Daoy (cell line): ENCODE measurements around the gene TDRD7. TPM values are rescaled to one million over a fixed set of nuclear protein-coding genes. Genes with fewer than 3 reads are reported as not detected.

Experiments used
- DNase-seq: peaks from one replicate; pipeline ENCODE4 v3.0.0-alpha.2; 2015; ENCODE audit warnings: low read depth
- total RNA-seq: library from RNA; depleted of rRNA; stranded (reverse); fragments of >200 nt; shearing (Covaris generic); gene quantifications from 2 replicates; pipeline ENCODE4 v1.2.3, GENCODE V29; 2014

Gene TDRD7
- total RNA-seq, 1 experiment from 2014 or later = 9.9 TPM

GRCh38 chr9:97386733-97387503, 25.0 kb upstream of the TDRD7 start:
- DNase-seq = peak; percentile 79

DNA sequence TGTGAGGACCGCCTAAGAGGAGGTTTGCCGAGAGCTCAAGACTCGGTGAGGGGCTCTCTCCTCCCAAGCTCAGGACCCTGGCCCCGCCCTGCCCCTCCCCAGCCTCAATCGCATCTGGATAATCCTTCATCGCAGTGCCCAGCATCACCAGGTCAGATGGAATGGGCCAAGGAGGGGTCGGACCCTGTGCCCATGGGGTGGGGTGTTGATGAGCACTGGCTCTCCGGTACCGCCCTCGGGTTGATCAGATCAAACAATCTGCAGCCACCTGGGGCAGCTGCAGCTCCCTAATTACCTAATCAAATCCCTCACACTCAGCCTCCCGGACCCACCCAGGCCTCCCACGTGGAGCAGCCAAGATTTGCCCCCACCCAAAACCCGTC, 24.4 kb upstream of the TDRD7 start:
- DNase-seq = no peak

GRCh38 chr9:97387936-97388684, 23.8 kb upstream of the TDRD7 start:
- DNase-seq = no peak

GRCh38 chr9:97388721-97389238, 23.1 kb upstream of the TDRD7 start:
- DNase-seq = peak; percentile 48

DNA sequence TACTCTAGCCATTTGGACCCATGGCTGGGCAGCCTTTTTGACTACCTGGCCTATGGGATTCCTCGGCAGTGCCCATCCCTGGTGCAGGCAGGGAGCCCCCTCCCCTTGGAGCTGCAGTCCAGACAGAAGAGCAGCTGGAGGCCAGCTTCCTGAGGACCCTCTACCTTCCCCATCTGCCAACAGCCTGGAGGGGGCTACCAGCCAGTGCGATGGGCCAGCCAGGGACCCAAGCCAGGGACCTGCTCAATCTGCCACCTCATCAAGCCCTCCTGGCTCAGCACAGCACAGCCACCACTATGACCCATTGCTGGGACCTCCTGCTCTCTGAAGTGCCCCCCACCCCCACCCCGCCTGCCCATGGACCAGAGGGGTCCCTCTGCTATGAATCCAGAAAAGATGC, 22.6 kb upstream of the TDRD7 start:
- DNase-seq = no peak

GRCh38 chr9:97390791-97391406, 21.0 kb upstream of the TDRD7 start:
- DNase-seq = no peak

- no peak for DNase-seq
These were observed 17.0 kb upstream of the TDRD7 start for GRCh38 chr9:97394881-97395280.

GRCh38 chr9:97395745-97396144, 16.2 kb upstream of the TDRD7 start:
- DNase-seq = no peak

- DNase-seq = no peak
These were observed 15.6 kb upstream of the TDRD7 start for GRCh38 chr9:97396256-97396655.

- DNase-seq = peak; percentile 70
These were observed 14.7 kb upstream of the TDRD7 start for GRCh38 chr9:97397220-97397619.

DNA sequence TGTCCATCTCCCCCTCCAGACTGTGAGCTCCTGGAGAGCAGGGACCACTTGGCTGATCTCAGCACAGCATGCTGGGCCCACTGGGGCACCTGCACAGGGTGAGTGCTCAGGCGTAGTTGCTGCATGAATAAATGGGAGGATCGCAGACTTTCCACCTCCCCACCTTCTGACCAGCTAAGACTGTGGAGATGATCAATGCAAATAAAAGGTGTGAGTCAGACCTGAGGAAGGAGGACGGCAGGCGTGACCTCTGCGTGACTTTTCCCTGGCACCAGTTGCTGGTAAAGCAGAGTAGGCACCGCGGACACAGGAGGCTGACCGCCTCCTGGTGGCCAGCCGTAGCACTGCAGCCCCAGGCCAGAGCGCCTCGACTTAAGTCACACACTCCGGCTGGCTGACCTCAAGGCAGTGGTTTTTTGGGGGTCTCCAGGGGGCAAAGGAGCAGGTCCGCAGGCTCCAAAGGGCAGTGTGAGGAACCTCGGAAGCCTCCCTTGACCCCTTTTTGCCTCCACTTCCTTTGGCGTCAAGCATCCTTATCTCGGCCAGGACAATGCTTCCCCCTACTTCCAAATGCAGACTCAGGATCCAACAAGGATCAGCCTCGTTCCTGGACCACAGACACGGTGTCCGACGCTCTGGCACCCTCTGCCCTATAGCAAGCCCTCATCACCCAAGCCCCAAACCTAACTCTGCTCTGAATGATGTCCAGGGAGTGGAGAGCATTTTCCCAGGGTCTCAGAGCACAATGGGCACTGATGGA, 12.7 kb upstream of the TDRD7 start:
- peak; percentile 84 for DNase-seq

GRCh38 chr9:97403746-97404316, 8.1 kb upstream of the TDRD7 start:
- no peak for DNase-seq

DNA sequence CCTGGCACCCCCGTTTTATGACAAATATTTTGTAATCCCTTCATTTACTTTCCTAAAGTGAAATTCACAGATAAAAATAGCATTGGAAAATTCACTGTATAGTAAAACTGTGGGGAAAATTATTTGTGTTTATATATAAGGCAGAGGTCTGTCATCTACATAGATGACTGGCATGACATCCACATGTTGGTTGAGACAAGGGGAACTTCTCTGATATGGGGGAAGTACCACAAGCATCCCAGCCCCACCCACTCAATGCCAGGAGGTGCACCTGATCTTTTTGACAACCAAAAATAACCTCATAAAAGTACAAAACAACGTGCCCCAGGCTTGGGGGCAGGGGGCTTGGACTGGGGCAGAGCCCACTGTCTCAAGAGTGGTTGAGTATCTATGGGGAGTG, 6.3 kb upstream of the TDRD7 start:
- DNase-seq = no peak

GRCh38 chr9:97406620-97407177, 5.2 kb upstream of the TDRD7 start:
- no peak for DNase-seq

DNA sequence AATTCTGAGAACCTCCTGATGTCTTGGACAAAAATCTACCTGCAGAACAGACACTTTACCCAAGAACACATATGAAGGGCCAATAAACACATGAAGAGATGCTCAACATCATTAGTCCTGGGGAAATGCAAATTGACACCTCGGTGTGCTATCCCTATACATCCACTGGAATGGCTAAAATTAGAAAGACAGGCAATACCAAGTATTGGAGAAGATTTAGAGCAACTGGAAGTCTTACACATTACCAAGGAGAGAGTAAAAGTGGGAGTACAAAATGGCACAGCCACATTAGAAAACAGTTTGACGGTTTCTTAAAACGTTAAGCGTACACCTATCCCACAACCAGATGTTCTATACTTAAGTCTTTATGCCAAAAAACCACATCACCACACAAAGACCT, 3.3 kb upstream of the TDRD7 start:
- DNase-seq = no peak

GRCh38 chr9:97411440-97411788, 482 bp upstream of the TDRD7 start:
- DNase-seq = no peak

GRCh38 chr9:97412626-97413385, 910 bp downstream of the TDRD7 start:
- DNase-seq = no peak

DNA sequence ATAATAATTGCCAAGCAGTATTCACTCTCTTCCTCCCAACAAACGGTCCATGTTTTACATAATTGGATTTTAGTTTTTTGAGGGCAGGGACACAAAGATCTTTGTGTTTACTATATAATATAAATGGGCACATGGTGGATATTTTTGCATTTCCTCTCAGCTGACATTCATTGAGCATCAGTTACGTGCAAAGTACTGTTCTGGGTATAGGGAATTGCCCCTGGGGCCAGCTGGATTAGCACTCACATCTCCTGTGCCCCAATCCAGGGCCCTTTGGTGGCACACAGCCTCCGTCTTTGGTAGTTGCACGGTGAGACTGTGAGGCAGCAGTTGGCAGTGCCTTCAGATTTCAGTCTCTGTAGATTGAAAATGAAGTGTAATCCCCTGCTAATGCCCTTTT, 1.6 kb downstream of the TDRD7 start:
- no peak for DNase-seq

GRCh38 chr9:97415146-97415545, 3.2 kb downstream of the TDRD7 start:
- no peak for DNase-seq

DNA sequence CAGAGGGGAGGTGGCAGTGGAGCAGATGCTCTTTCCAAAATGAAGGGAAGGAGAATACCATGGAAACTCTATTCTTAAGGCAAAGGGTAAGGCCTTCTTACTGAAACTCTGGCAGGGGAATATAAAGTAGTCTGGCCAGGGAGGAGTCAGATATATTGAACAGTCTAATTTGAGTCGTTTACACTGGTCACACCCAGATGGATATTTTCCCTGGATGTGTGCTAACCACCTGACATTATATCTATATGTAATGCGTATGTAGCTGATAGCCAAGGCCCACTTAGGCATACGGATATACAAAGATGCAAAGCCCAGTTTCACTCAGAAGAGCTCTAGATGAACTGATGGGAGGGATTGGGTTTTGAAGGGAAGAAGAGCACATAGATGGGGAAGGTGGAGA, 7.0 kb downstream of the TDRD7 start:
- no peak for DNase-seq
